ENCODE measurements around the gene CST11.

GRCh38 chr20:23436681-23437080, 16.0 kb downstream of the CST11 start:
- no peak for TF ChIP-seq POLR2A (IDR thresholded peaks at IDR 0.05)
- no peak for TF ChIP-seq CTCF (IDR thresholded peaks at IDR 0.05)

All from esophagus squamous epithelium (tissue), 4 donors.